Suprapubic skin (tissue), 4 donors: ENCODE results near the gene NLRP3. TPM values are rescaled to one million over a fixed set of nuclear protein-coding genes. Genes with fewer than 3 reads are reported as not detected.

Experiments used
- DNase-seq, 2 donors: peaks; one replicate each; pipeline ENCODE4 v3.0.0-alpha.2; 2019; ENCODE audit warnings: low spot score in 2 of 2
- H3K27ac ChIP-seq: fragments of 200-600 bp; sonication (generic); one replicate; pipeline ENCODE4 v1.5.1; 2019
- H3K27me3 ChIP-seq: fragments of 200-600 bp; sonication (generic); one replicate; pipeline ENCODE4 v1.5.1; 2019
- H3K36me3 ChIP-seq: fragments of 200-600 bp; sonication (generic); one replicate; pipeline ENCODE4 v1.5.1; 2019
- H3K4me1 ChIP-seq: fragments of 200-600 bp; sonication (generic); one replicate; pipeline ENCODE4 v1.5.1; 2019
- H3K4me3 ChIP-seq: fragments of 200-600 bp; sonication (generic); one replicate; pipeline ENCODE4 v1.5.1; 2019; ENCODE audit warnings: mild to moderate bottlenecking
- H3K9me3 ChIP-seq: fragments of 200-600 bp; sonication (generic); one replicate; pipeline ENCODE4 v1.5.1; 2019
- EP300 ChIP-seq: sonication (generic); formaldehyde crosslinking; IDR thresholded peaks from one replicate; pipeline ENCODE4 v1.6.1; 2017; ENCODE audit warnings: antibody characterized with exemption
- POLR2A ChIP-seq, 2 donors: fragments of 450-650 bp; IDR thresholded peaks; one replicate each; pipeline ENCODE4 v1.6.1; 2017; ENCODE audit warnings: antibody characterized with exemption in 2 of 2, mild to moderate bottlenecking in 2 of 2, moderate library complexity in 2 of 2
- POLR2AphosphoS5 ChIP-seq, 3 donors: sonication (generic); formaldehyde crosslinking; IDR thresholded peaks; one replicate each; pipeline ENCODE4 v1.6.1; 2017; ENCODE audit warnings: antibody characterized with exemption in 3 of 3
- WGBS: methylation state at CpG from one replicate; pipeline ENCODE4 v1.1.5; 2018; 5-methylcytosine and 5-hydroxymethylcytosine counted together
- total RNA-seq, 4 donors: library from RNA; depleted of rRNA; stranded (reverse); fragments of >200 nt; gene quantifications; one replicate each; pipeline ENCODE4 v1.1.0, GENCODE V29; 2016
- TF ChIP-seq, protein P1 (sequence below), 2 donors: fragments of 200-600 bp in 1 of 2; fragments of 450-650 bp in 1 of 2; sonication (generic) in 1 of 2; IDR thresholded peaks; one replicate each; pipeline ENCODE4 v1.5.1; 2016 to 2019; ENCODE audit warnings: antibody characterized with exemption in 2 of 2, mild to moderate bottlenecking in 1 of 2, moderate library complexity in 1 of 2

Gene NLRP3
- total RNA-seq, 4 donors from 2014 or later, result 0.87 to 1.6 (median 1.3) TPM

DNA sequence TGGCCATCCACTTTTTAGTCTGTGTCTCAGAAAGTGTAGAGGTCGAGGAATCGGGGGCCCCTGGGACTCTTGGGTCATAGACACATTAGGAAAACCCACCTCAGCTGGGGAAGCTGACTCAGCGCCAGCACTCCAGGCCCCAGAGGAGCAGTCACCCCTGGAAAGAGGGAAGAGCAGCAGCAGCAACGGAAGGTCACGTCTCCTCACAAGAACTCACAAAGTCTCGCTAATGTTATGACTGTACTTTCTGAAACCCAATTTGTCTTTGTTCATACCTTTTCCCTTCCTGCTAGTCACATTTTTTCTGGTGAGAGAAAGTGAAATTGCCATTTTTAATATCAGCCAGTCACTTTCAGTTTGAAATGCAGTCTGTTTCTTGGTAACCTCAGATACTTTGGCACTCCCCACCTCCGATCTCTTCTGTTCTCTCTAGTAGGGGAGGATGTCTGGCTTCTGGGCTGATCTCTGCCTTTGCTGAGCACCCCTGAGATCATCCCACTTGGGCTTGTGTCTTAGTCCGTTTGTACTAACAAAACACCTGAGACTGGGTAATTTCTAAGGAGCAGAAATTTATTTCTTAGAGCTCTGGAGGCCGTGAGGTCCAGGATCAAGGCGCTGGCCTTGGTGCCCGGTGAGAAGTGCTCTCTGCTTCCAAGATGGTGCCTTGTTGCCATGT is 6.0 kb upstream of the NLRP3 start:
- no peaks in the 10 kb centered on the region for H3K4me1 ChIP-seq
- no peak overlapping the region for H3K27ac ChIP-seq
- no peaks in the 10 kb centered on the region for H3K27me3 ChIP-seq
- no peak overlapping the region for H3K4me3 ChIP-seq
- H3K36me3 ChIP-seq, result no peaks in the 10 kb centered on the region
- no peaks in the 10 kb centered on the region for H3K9me3 ChIP-seq
- WGBS, result 77% methylated on average over 11 of the region's 11 CpGs
- TF ChIP-seq, protein P1, sequence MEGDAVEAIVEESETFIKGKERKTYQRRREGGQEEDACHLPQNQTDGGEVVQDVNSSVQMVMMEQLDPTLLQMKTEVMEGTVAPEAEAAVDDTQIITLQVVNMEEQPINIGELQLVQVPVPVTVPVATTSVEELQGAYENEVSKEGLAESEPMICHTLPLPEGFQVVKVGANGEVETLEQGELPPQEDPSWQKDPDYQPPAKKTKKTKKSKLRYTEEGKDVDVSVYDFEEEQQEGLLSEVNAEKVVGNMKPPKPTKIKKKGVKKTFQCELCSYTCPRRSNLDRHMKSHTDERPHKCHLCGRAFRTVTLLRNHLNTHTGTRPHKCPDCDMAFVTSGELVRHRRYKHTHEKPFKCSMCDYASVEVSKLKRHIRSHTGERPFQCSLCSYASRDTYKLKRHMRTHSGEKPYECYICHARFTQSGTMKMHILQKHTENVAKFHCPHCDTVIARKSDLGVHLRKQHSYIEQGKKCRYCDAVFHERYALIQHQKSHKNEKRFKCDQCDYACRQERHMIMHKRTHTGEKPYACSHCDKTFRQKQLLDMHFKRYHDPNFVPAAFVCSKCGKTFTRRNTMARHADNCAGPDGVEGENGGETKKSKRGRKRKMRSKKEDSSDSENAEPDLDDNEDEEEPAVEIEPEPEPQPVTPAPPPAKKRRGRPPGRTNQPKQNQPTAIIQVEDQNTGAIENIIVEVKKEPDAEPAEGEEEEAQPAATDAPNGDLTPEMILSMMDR (IDR thresholded peaks at IDR 0.05), result no peak
- TF ChIP-seq POLR2AphosphoS5 (IDR thresholded peaks at IDR 0.05) (no peak), POLR2A (IDR thresholded peaks at IDR 0.05) (no peak), EP300 (no peak)
- no peak for DNase-seq

DNA sequence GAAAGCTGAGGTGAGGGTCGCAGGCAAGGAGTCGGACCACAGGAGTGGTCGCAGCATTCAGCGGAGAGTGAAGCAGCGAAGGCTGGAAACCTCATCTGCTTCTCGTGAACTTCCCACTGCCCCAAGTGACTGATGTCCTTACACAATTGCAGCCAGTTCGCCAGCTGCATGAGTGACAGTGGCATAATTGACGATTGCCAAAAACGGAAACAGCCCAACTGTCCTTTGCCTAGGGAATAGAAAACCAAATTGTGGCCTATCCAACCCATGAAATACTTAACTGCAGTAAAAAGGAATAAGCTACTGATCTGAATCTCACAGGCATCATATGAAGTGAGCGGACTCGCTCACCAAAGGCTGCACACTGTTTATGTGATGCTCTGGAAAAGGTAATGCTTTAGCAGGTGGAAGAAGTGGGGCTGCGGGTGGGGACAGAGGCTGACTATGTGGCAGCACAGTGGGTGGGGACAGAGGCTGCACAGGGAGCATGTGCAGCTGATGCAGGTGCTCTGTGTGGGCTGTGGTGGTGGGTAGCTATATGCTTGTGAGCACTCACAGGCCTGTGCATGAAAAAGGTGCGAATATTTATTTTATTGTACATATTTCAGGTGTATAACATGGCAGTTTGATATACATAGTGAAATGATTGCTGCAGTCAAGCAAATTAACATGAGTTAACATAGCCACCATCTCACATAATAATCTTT is 4.2 kb upstream of the NLRP3 start:
- Histone ChIP-seq H3K9me3 (no peaks in the 10 kb centered on the region), H3K27me3 (no peaks in the 10 kb centered on the region), H3K4me3 (no peak overlapping the region), H3K27ac (no peak overlapping the region), H3K4me1 (no peaks in the 10 kb centered on the region), H3K36me3 (no peaks in the 10 kb centered on the region)
- TF ChIP-seq EP300, result no peak
- no peak for TF ChIP-seq POLR2AphosphoS5 (IDR thresholded peaks at IDR 0.05)
- no peak for TF ChIP-seq POLR2A (IDR thresholded peaks at IDR 0.05)
- TF ChIP-seq, protein P1 (IDR thresholded peaks at IDR 0.05), result no peak
- 75% methylated on average over 13 of the region's 13 CpGs for WGBS
- DNase-seq, result no peak

DNA sequence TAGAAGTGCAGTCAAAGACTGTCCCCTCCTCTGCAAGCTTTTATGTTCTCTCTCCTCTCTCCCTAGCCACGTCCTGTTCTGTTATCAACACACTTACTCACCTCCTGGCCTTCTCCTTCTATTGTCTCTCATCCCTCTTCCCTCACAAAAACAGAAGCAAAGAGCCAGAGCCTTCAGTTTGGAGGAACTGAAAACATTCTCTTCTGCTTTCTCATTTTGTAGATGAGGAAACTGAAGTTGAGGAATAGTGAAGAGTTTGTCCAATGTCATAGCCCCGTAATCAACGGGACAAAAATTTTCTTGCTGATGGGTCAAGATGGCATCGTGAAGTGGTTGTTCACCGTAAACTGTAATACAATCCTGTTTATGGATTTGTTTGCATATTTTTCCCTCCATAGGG is 1.9 kb downstream of the NLRP3 start:
- TF ChIP-seq EP300 (no peak), POLR2A (IDR thresholded peaks at IDR 0.05) (no peak), POLR2AphosphoS5 (IDR thresholded peaks at IDR 0.05) (no peak)
- TF ChIP-seq, protein P1 (IDR thresholded peaks at IDR 0.05), result no peak
- WGBS, result 82% methylated on average over 5 of the region's 5 CpGs
- no peaks in the 10 kb centered on the region for H3K27me3 ChIP-seq
- H3K4me3 ChIP-seq, result no peak overlapping the region
- H3K27ac ChIP-seq, result no peak overlapping the region
- H3K9me3 ChIP-seq, result no peaks in the 10 kb centered on the region
- H3K36me3 ChIP-seq, result no peaks in the 10 kb centered on the region
- no peak for DNase-seq
- no peaks in the 10 kb centered on the region for H3K4me1 ChIP-seq

DNA sequence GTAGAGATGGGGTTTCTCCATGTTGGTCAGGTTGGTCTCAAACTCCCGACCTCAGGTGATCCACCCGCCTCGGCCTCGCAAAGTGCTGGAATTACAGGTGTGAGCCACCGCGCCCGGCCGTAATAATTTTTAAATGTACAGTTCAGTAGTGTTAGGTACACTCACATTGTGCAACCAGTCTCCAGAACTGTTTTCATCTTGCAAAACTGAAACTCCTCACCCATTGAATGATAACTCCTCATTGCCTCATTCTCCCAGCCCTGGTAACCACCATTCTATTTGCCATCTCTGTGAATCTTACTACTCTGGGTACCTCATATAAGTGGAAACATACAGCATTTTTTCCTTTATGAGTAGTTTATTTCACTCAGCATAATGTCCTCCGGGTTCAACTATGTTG is 3.4 kb downstream of the NLRP3 start:
- no peak for DNase-seq
- 95% methylated on average over 9 of the region's 9 CpGs for WGBS
- H3K36me3 ChIP-seq, result no peaks in the 10 kb centered on the region
- TF ChIP-seq, protein P1 (IDR thresholded peaks at IDR 0.05), result no peak
- TF ChIP-seq POLR2AphosphoS5 (IDR thresholded peaks at IDR 0.05) (no peak), POLR2A (IDR thresholded peaks at IDR 0.05) (no peak), EP300 (no peak)
- no peak overlapping the region for H3K27ac ChIP-seq
- no peaks in the 10 kb centered on the region for H3K9me3 ChIP-seq
- no peaks in the 10 kb centered on the region for H3K4me1 ChIP-seq
- no peak overlapping the region for H3K4me3 ChIP-seq
- H3K27me3 ChIP-seq, result no peaks in the 10 kb centered on the region

DNA sequence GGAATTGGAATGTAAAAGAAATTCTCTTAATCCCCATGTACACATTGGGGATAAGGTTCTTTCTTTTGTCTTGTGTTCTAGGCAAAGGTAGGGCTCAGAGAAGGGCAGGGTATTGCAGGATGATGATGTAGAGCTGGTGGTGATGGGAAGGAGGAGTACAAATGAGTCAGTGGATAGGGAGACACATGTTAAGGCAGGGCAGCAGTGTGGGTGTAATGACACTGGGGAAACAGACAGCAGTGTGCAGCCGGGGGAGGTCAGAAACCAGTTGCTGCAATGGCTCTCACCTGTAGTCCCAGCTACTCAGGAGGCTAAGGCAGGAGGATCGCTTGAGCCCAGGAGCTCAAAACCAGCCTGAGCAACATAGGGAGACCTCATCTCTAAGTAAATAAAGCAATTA is 5.1 kb downstream of the NLRP3 start:
- Histone ChIP-seq H3K4me1 (no peaks in the 10 kb centered on the region), H3K9me3 (no peaks in the 10 kb centered on the region), H3K36me3 (no peaks in the 10 kb centered on the region), H3K4me3 (no peak overlapping the region), H3K27me3 (no peaks in the 10 kb centered on the region), H3K27ac (no peak overlapping the region)
- WGBS, result 85% methylated on average over 2 of the region's 2 CpGs
- no peak for DNase-seq
- TF ChIP-seq, protein P1 (IDR thresholded peaks at IDR 0.05), result no peak
- TF ChIP-seq POLR2AphosphoS5 (IDR thresholded peaks at IDR 0.05) (no peak), POLR2A (IDR thresholded peaks at IDR 0.05) (no peak), EP300 (no peak)
